LNCAP (cell line): Measurements from ENCODE around the gene ARHGDIG.
A peak's percentile ranks its signal among the peaks of the same experiment; 100 is the strongest.

Experiments used
- TF ChIP-seq, protein P1 (sequence below): fragments of 450-650 bp; IDR thresholded peaks from 2 replicates; pipeline ENCODE4 v1.5.1; 2017; ENCODE audit warnings: mild to moderate bottlenecking

Gene ARHGDIG

DNA sequence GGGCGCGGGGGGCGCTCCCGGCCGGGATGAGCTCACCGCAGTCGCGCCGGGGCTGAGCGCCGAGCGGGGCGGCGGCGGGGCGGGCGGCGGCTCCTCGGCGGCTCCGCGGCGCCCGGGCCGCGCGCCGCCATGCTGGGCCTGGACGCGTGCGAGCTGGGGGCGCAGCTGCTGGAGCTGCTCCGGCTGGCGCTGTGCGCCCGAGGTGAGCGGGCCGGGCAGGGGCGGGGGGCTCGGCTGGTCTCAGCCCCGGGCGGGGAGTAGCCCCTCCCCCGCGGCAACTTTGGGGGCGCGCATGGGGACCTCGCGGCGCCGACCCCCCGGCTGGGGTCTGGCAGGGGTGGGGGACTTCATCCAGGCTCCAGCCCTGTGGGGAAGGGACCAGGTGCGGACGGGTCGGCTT is at the start of gene ARHGDIG:
TSS of gene ARHGDIG (plus strand) at position 40 of the 400 bp plus-strand sequence. CDS start at position 130, 90 bp downstream.
- TF ChIP-seq, protein P1, sequence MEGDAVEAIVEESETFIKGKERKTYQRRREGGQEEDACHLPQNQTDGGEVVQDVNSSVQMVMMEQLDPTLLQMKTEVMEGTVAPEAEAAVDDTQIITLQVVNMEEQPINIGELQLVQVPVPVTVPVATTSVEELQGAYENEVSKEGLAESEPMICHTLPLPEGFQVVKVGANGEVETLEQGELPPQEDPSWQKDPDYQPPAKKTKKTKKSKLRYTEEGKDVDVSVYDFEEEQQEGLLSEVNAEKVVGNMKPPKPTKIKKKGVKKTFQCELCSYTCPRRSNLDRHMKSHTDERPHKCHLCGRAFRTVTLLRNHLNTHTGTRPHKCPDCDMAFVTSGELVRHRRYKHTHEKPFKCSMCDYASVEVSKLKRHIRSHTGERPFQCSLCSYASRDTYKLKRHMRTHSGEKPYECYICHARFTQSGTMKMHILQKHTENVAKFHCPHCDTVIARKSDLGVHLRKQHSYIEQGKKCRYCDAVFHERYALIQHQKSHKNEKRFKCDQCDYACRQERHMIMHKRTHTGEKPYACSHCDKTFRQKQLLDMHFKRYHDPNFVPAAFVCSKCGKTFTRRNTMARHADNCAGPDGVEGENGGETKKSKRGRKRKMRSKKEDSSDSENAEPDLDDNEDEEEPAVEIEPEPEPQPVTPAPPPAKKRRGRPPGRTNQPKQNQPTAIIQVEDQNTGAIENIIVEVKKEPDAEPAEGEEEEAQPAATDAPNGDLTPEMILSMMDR = no peak

DNA sequence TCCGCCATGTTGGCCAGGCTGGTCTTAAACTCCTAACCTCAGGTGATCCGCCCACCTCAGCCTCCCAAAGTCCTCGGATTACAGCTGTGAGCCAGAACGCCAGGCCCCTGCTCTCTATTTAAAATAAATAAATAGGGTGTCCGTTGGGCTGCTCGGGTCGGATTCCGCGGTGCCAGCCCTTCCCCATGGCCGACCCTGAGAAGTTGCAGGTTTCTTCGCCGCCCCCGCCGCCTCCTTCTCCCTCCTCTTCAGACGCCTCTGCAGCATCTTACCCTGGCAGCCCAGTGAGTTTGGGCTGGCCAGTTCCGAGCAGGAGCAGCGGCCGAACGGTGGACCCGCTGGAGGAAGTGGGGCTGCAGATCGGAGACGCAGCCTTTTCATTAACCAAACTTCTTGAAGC is 49.4 kb upstream of the ARHGDIG start:
- TF ChIP-seq, protein P1 = no peak

DNA sequence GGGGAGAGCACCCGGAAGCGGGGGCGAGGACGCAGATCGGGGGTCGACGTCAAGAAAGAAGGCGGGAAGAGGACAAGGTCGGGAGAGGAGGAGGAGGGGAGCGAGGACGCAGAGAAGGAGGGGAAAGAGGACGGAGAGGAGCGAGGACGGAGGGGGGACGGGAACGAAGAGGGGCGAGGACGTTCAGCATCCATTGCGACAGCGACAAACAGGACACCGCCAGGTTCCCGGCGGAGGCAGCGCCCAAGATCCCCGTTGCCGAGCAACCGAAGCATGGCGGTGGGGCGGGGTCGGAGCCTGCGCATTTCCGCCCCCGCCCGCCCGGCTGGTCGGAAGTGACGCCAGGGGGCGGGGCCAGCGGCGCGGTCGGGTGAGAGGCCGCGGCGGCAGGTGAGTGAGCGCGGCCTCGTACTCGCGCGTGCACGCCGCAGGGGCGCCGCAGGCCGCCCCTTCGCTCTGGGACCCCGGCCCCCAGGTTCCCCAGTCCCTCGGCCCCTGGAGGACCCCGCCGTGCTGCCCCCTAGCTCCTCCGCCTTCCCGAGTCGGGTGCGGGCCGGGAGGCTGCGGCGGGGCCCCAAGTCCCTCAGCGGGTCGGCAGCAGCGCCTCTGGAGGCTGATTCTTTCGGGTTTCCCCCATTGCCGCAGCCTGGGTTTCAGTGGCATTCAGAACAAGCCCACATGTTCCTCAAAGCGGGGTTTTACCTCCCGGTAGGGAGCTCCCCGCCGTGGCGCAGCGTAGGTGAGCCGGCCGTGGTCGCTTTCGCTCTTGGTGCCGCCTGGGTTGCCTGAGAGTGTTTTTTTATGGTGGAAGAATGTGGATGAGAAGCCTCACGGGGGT is 45.7 kb upstream of the ARHGDIG start, which contains the start of gene FAM234A:
TSS of gene FAM234A (plus strand) at position 354 of the 838 bp plus-strand sequence. CDS start 19,593 bp downstream, outside the sequence.
- TF ChIP-seq, protein P1 = peak; percentile 45

DNA sequence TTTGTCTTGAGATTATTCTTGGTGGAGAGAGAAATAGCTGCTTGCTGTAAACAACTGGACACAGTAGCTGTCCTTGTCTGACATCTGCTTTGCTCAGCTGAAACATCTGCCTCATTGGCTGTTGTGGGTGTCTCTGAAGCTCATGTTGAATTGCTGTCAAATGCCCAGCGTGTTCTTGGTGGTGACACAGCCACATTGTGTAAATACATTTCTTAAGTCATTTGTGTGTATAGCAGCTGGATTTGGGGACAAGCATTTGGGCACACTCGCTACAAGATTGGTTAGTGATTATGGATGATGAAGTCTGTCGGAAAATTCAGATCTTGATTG is 40.5 kb upstream of the ARHGDIG start:
- TF ChIP-seq, protein P1 = no peak

DNA sequence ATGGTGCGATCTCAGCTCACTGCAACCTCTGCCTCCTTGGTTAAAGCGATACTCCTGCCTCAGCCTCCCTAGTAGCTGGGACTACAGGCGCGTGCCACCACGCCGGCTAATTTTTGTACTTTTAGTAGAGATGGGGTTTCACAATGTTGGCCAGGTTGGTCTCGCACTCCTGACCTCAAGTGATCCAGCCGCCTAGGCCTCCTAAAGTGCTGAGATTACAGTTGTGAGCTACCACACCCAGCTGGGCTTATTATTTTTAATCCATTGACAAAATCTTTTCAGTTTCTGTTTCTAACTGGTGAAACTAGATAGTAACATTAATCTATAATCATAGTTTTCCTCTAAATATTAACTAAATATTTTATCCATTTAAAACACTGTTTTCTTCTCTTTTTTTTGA is 39.8 kb upstream of the ARHGDIG start:
- TF ChIP-seq, protein P1 = no peak

DNA sequence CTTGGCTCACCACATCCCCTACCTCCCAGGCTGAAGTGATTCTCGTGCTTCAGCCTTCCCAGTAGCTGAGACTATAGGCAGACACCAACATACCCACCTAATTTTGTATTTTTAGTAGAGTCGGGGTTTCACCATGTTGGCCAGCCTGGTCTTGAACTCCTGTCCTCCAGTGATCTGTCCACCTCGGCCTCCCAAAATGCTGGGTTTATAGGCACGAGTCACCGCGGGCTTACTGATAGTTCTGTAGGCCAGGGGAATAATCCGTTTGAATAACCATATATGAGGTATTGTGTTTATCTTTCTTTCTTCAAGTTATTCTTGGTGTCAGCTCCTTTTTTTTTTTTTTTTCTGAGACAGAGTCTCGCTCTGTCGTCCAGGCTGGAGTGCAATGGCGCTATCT is 38.1 kb upstream of the ARHGDIG start:
- TF ChIP-seq, protein P1 = no peak

DNA sequence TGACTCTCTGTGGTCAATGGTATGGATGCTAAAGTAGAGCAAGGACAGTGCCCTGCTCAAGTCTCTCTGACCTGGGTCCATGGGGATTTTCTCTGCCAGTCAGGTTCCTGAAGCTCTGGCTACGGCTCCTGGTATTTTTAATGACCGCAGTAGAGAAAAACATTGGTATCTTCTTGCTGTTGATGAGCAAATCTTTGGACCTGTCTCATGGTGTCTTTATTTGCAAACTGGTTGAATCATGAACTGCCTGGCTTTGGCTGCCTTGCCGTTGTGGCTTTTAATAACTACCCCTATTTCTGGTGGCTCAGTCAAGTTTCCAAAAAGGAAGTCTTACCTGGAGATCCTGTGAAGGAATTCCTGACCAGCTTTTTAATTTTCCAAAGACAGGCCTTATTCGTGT is 37.0 kb upstream of the ARHGDIG start:
- TF ChIP-seq, protein P1 = no peak
